HEK293 (cell line): ENCODE measurements around the gene AEN.

Source experiments
- GLIS1 ChIP-seq: fragments of 450-650 bp; formaldehyde crosslinking; IDR thresholded peaks from 2 replicates; pipeline ENCODE4 v1.5.1; 2016; ENCODE audit warnings: missing biosample characterization, missing genetic modification characterization
- ZBTB17 ChIP-seq: fragments of 450-650 bp; formaldehyde crosslinking; IDR thresholded peaks from 2 replicates; pipeline ENCODE4 v1.5.1; 2016; ENCODE audit warnings: missing biosample characterization, missing genetic modification characterization
- ZNF76 ChIP-seq: fragments of 450-650 bp; formaldehyde crosslinking; IDR thresholded peaks from 2 replicates; pipeline ENCODE4; 2016; ENCODE audit warnings: low read depth, missing biosample characterization, missing genetic modification characterization, borderline replicate concordance
- ZNF776 ChIP-seq: fragments of 450-650 bp; formaldehyde crosslinking; IDR thresholded peaks from 2 replicates; pipeline ENCODE4 v1.5.0; 2017; ENCODE audit warnings: missing biosample characterization, missing genetic modification characterization, borderline replicate concordance
- TF ChIP-seq, protein P1 (sequence below): fragments of 450-650 bp; formaldehyde crosslinking; IDR thresholded peaks from 2 replicates; pipeline ENCODE4 v1.5.1; 2016; ENCODE audit warnings: missing biosample characterization, missing genetic modification characterization
- TF ChIP-seq, protein P2 (sequence below): IDR thresholded peaks from 2 replicates; pipeline ENCODE4 v1.6.1; 2011; ENCODE audit warnings: mild to moderate bottlenecking, low read depth, low read length, borderline replicate concordance
- TF ChIP-seq, protein P3 (sequence below): fragments of 450-650 bp; formaldehyde crosslinking; IDR thresholded peaks from 2 replicates; pipeline ENCODE4 v1.5.1; 2016; ENCODE audit warnings: missing biosample characterization, missing genetic modification characterization

DNA sequence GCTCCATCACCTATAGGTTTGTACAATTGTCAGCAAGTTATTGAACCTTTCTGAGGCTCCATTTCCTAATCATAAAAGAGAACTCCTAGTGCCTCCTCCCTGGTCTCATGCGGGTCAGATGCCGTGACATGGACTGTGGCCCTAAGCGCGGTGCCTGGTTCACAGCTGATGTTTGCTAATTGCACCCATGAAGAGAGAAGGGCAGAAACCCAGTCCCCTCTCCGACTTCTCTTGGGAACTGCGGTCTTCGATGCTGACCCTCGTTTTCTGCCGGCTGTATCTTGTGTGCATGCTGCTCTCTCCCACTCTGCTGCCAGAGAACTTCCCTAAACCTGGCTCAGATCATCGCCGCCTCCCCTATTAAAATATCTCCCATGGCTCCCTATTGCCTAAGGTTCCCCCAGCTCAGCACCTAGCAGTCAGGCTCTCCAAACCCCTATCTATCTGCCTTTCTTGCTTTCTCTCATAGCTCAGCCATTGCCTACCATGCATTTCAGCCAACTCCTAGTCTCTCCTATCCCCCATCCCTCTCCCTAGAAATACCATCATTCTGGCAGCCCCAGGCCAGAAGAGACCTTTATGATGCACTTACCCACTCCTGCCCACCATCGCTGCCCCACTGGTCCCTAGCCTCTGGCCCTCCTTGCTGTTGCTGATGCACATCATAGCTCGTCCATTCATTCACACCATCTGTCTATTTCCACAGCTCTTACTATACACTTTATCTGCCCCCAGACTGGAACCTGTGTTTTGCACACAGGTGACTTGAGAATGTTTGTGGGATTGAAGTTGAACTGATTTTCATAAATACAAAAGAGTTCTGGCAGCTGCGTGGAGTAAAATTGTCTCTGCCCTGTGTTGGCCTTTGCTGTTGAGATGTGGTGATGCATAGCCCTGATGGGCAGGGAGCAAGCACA, 24.3 kb downstream of the AEN start:
- TF ChIP-seq ZNF76 (tag by site-specific recombination) (no peak), GLIS1 (tag by site-specific recombination) (no peak), ZBTB17 (tag by site-specific recombination) (no peak), ZNF776 (tag by site-specific recombination) (no peak)
- TF ChIP-seq, protein P1, sequence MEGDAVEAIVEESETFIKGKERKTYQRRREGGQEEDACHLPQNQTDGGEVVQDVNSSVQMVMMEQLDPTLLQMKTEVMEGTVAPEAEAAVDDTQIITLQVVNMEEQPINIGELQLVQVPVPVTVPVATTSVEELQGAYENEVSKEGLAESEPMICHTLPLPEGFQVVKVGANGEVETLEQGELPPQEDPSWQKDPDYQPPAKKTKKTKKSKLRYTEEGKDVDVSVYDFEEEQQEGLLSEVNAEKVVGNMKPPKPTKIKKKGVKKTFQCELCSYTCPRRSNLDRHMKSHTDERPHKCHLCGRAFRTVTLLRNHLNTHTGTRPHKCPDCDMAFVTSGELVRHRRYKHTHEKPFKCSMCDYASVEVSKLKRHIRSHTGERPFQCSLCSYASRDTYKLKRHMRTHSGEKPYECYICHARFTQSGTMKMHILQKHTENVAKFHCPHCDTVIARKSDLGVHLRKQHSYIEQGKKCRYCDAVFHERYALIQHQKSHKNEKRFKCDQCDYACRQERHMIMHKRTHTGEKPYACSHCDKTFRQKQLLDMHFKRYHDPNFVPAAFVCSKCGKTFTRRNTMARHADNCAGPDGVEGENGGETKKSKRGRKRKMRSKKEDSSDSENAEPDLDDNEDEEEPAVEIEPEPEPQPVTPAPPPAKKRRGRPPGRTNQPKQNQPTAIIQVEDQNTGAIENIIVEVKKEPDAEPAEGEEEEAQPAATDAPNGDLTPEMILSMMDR = no peak
- TF ChIP-seq, protein P2, sequence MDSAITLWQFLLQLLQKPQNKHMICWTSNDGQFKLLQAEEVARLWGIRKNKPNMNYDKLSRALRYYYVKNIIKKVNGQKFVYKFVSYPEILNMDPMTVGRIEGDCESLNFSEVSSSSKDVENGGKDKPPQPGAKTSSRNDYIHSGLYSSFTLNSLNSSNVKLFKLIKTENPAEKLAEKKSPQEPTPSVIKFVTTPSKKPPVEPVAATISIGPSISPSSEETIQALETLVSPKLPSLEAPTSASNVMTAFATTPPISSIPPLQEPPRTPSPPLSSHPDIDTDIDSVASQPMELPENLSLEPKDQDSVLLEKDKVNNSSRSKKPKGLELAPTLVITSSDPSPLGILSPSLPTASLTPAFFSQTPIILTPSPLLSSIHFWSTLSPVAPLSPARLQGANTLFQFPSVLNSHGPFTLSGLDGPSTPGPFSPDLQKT = no peak
- TF ChIP-seq, protein P3, sequence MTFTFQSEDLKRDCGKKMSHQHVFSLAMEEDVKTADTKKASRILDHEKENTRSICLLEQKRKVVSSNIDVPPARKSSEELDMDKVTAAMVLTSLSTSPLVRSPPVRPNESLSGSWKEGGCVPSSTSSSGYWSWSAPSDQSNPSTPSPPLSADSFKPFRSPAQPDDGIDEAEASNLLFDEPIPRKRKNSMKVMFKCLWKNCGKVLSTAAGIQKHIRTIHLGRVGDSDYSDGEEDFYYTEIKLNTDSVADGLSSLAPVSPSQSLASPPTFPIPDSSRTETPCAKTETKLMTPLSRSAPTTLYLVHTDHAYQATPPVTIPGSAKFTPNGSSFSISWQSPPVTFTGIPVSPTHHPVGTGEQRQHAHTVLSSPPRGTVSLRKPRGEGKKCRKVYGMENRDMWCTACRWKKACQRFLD = no peak
